H1 (cell line): ENCODE results near the gene KIF22. TPM values are rescaled to one million over a fixed set of nuclear protein-coding genes. Genes with fewer than 3 reads are reported as not detected.
A peak's percentile ranks its signal among the peaks of the same experiment; 100 is the strongest.

Experiments used
- CTCF ChIA-PET: fragments of 300-600 bp; sonication (Branson Sonifier 250); formaldehyde crosslinking; loops from one replicate; lab custom pipeline; 2021; ENCODE audit not compliant: partially characterized antibody; lab: Charles Lee
- POLR2A ChIA-PET: fragments of 300-600 bp; sonication (Branson Sonifier 250); formaldehyde crosslinking; loops from one replicate; lab custom pipeline; 2021; ENCODE audit warnings: inconsistent platforms; ENCODE audit not compliant: partially characterized antibody; lab: Charles Lee
- DNase-seq, 2 experiments: peaks; one replicate each; pipeline versions ENCODE4 v3.0.0 to v3.0.0-alpha.2; 2010 to 2022; ENCODE audit warnings: low spot score in 2 of 2, low read depth in 1 of 2, mixed read lengths in 1 of 2
- FAIRE-seq: peaks from 2 replicates; lab custom pipeline; 2011; peaks lifted over from hg19 to GRCh38; lab: Jason Lieb, UNC
- H2AFZ ChIP-seq: 2 replicates; pipeline ENCODE4 v1.8.1; 2012; ENCODE audit warnings: low read length, inconsistent platforms
- H2AK5ac ChIP-seq: 2 replicates; pipeline ENCODE4 v1.6.1; 2013; ENCODE audit warnings: low read depth, low read length
- H2BK120ac ChIP-seq: replicated peaks from 2 replicates; pipeline ENCODE3; 2013; ENCODE audit warnings: low read depth, low read length, inconsistent platforms
- H2BK12ac ChIP-seq: 2 replicates; pipeline ENCODE4 v1.6.1; 2013; ENCODE audit warnings: low read depth, low read length
- H2BK15ac ChIP-seq: 2 replicates; pipeline ENCODE4 v1.6.1; 2013; ENCODE audit warnings: low read length
- H2BK20ac ChIP-seq: 2 replicates; pipeline ENCODE4 v1.6.1; 2013; ENCODE audit warnings: low read length
- H2BK5ac ChIP-seq: 2 replicates; pipeline ENCODE4 v1.6.1; 2013; ENCODE audit warnings: low read depth, low read length
- H3K14ac ChIP-seq: 2 replicates; pipeline ENCODE4 v1.6.1; 2013; ENCODE audit warnings: inconsistent platforms; ENCODE audit not compliant: insufficient read length
- H3K18ac ChIP-seq: 2 replicates; pipeline ENCODE4 v1.6.1; 2013; ENCODE audit warnings: low read length; ENCODE audit errors: extremely low read depth
- H3K23ac ChIP-seq: 2 replicates; pipeline ENCODE4 v1.6.1; 2013; ENCODE audit warnings: inconsistent platforms; ENCODE audit not compliant: insufficient read length
- H3K23me2 ChIP-seq: 2 replicates; pipeline ENCODE4 v1.6.1; 2013; ENCODE audit warnings: low read depth, low read length
- H3K27ac ChIP-seq: 2 replicates; pipeline ENCODE4 v1.6.1; 2011; ENCODE audit warnings: low read depth, low read length, inconsistent platforms
- H3K27me3 ChIP-seq, 4 experiments: replicated peaks in 1 of 4; 1 replicate in 1 of 4; 2 replicates in 3 of 4; pipeline versions ENCODE4 v1.6.1 to v1.8.1; 2011 to 2013; ENCODE audit warnings: low read length in 3 of 4, mild to moderate bottlenecking in 3 of 4, inconsistent platforms in 2 of 4, mixed read lengths in 2 of 4, moderate library complexity in 1 of 4; ENCODE audit not compliant: control insufficient read depth in 3 of 4, insufficient read depth in 3 of 4; ENCODE audit errors: extremely low read depth in 1 of 4
- H3K36me3 ChIP-seq, 4 experiments: 2 replicates each; pipeline versions ENCODE4 v1.6.1 to v1.8.1; 2011 to 2013; ENCODE audit warnings: mild to moderate bottlenecking in 4 of 4, low read length in 3 of 4, moderate library complexity in 2 of 4, control low read depth in 1 of 4, inconsistent platforms in 1 of 4; ENCODE audit not compliant: insufficient read depth in 4 of 4, control insufficient read depth in 2 of 4
- H3K4ac ChIP-seq: replicated peaks from 2 replicates; pipeline ENCODE3; 2013; ENCODE audit warnings: low read length, low read depth, mixed read lengths, inconsistent platforms; ENCODE audit not compliant: insufficient read length
- H3K4me1 ChIP-seq, 4 experiments: replicated peaks in 1 of 4; 1 replicate in 1 of 4; 2 replicates in 3 of 4; pipeline versions ENCODE4 v1.6.1 to v1.8.1; 2011 to 2013; ENCODE audit warnings: low read length in 3 of 4, inconsistent platforms in 2 of 4, mixed read lengths in 1 of 4; ENCODE audit not compliant: insufficient read depth in 4 of 4, control insufficient read depth in 3 of 4
- H3K4me2 ChIP-seq, 2 experiments: 2 replicates each; pipeline versions ENCODE4 v1.6.1 to v1.8.1; 2011 to 2013; ENCODE audit warnings: low read depth in 2 of 2, low read length in 2 of 2, control low read depth in 1 of 2, inconsistent platforms in 1 of 2, mild to moderate bottlenecking in 1 of 2; ENCODE audit not compliant: insufficient read depth in 1 of 2
- H3K4me3 ChIP-seq, 4 experiments: fragments of 200-600, 300-600 bp in 1 of 4; sonication (generic), shearing (Covaris generic), sonication (Bioruptor Twin) in 1 of 4; 2 replicates each; pipeline versions ENCODE4 v1.5.1 to v1.8.1; 2011 to 2016; ENCODE audit warnings: low read length in 4 of 4, low read depth in 3 of 4, control low read depth in 2 of 4, inconsistent platforms in 2 of 4, mild to moderate bottlenecking in 2 of 4, mixed read lengths in 1 of 4, moderate library complexity in 1 of 4; ENCODE audit not compliant: insufficient read depth in 2 of 4; ENCODE audit errors: extremely low read depth in 1 of 4
- H3K56ac ChIP-seq: replicated peaks from 2 replicates; pipeline ENCODE3; 2013; ENCODE audit warnings: low read depth, mild to moderate bottlenecking, mixed read lengths, low read length, inconsistent platforms; ENCODE audit not compliant: insufficient read length
- H3K79me1 ChIP-seq: 2 replicates; pipeline ENCODE4 v1.6.1; 2013; ENCODE audit warnings: low read depth, low read length, control low read depth
- H3K79me2 ChIP-seq, 2 experiments: 2 replicates each; pipeline versions ENCODE4 v1.6.1 to v1.8.1; 2012 to 2013; ENCODE audit warnings: low read length in 2 of 2, mild to moderate bottlenecking in 2 of 2, inconsistent platforms in 1 of 2; ENCODE audit not compliant: insufficient read depth in 2 of 2, control insufficient read depth in 1 of 2
- H3K9ac ChIP-seq, 4 experiments: replicated peaks in 1 of 4; 1 replicate in 1 of 4; 2 replicates in 3 of 4; pipeline versions ENCODE4 v1.6.1 to v1.8.1; 2011 to 2013; ENCODE audit warnings: low read depth in 3 of 4, low read length in 3 of 4, control low read depth in 2 of 4, mild to moderate bottlenecking in 2 of 4, moderate library complexity in 2 of 4, inconsistent platforms in 1 of 4; ENCODE audit errors: extremely low read depth in 1 of 4
- H3K9me3 ChIP-seq, 2 experiments: 2 replicates each; pipeline versions ENCODE4 v1.6.1 to v1.8.1; 2012 to 2013; ENCODE audit warnings: mild to moderate bottlenecking in 2 of 2, moderate library complexity in 2 of 2, control low read depth in 1 of 2, inconsistent platforms in 1 of 2, low read depth in 1 of 2, low read length in 1 of 2, mixed read lengths in 1 of 2; ENCODE audit not compliant: insufficient read depth in 2 of 2
- H4K20me1 ChIP-seq, 2 experiments: replicated peaks in 1 of 2; 2 replicates each; pipeline versions ENCODE3 to v1.8.1; 2011 to 2013; ENCODE audit warnings: inconsistent platforms in 2 of 2, low read length in 2 of 2, mild to moderate bottlenecking in 1 of 2; ENCODE audit not compliant: insufficient read depth in 2 of 2, control insufficient read depth in 1 of 2
- H4K5ac ChIP-seq: 2 replicates; pipeline ENCODE4 v1.6.1; 2013; ENCODE audit warnings: low read length, low read depth, mixed read lengths, inconsistent platforms; ENCODE audit not compliant: insufficient read length
- H4K8ac ChIP-seq: 2 replicates; pipeline ENCODE4 v1.8.0; 2013; ENCODE audit warnings: mild to moderate bottlenecking, moderate library complexity, low read length, inconsistent platforms; ENCODE audit not compliant: insufficient read depth; ENCODE audit errors: extremely low read depth
- H4K91ac ChIP-seq: replicated peaks from 2 replicates; pipeline ENCODE3; 2013; ENCODE audit warnings: low read length, mixed read lengths, inconsistent platforms; ENCODE audit not compliant: insufficient read length
- KDM1A ChIP-seq: fragments of 200-600, 300-600 bp; sonication (generic); IDR thresholded peaks from 2 replicates; pipeline ENCODE4 v1.7.1; 2016; ENCODE audit warnings: mild to moderate bottlenecking, low read length, borderline replicate concordance
- WGBS, 2 experiments: shearing (Covaris generic) in 1 of 2; methylation state at CpG; one replicate each; pipeline versions ENCODE4 v1.1.6 to v1.1.7; 2013 to 2015; ENCODE audit warnings: low lambda C conversion rate in 2 of 2, mixed read lengths in 2 of 2, inconsistent platforms in 1 of 2, low coverage in 1 of 2, missing lambda C conversion rate in 1 of 2; ENCODE audit not compliant: insufficient replicate concordance in 2 of 2, insufficient coverage in 1 of 2, insufficient read length in 1 of 2; ENCODE audit errors: extremely low coverage in 1 of 2, missing lambda C conversion rate in 1 of 2; 5-methylcytosine and 5-hydroxymethylcytosine counted together
- polyA plus RNA-seq, 7 experiments: library from polyadenylated mRNA; depleted of rRNA in 3 of 7; stranded (reverse) in 5 of 7; unstranded in 2 of 7; fragments of >200 nt in 5 of 7; fragments of 200-250 nt in 2 of 7; gene quantifications; 1 replicate in 5 of 7; 2 replicates in 1 of 7; 4 replicates in 1 of 7; pipeline versions ENCODE4 v1.2.1 to v1.2.3, GENCODE V29; 2011 to 2013; ENCODE audit warnings: missing spikeins in 2 of 7, mixed read lengths in 2 of 7
- total RNA-seq: library from RNA; stranded (reverse); fragmentation: NEBNext Ultra II Directional; extraction: Animal tissue kit (Norgen Biotek cat#: 25700); gene quantifications from 2 replicates; pipeline ENCODE4 v1.2.1, GENCODE V29; 2021

The KIF22 gene
- total and polyA plus RNA-seq, 2 of the 8 experiments (the other 6 are each of a cell fraction or from before 2014, with no cell fraction given): 139 to 142 TPM

DNA sequence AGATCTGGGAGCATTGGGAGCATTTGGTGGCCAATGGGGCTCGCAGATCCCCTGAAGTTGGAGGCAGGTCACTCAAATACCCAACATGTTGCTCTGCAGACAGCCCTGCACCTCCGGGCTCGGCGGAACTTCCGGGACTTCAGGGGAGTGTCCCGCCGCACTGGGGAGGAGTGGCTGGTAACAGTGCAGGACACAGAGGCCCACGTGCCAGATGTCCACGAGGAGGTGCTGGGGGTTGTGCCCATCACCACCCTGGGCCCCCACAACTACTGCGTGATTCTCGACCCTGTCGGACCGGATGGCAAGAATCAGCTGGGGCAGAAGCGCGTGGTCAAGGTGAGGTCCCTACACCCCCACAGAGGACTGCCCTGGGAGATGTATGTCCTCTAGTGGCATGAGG, 46.1 kb downstream of the KIF22 start:
- ChIA-PET CTCF (interaction anchor here (0.9 to 3.6 kb wide), 2 partner anchors 11 to 25 kb away, joined by 4 to 27 read pairs; no protein-coding TSS in a partner anchor), POLR2A (interaction anchor here (0.9 to 1.5 kb wide), 3 partner anchors 9 to 14 kb away, joined by 3 to 6 read pairs (median 4); no protein-coding TSS in a partner anchor)
- no peak overlapping the region for H3K4me3 ChIP-seq
- no peaks in the 10 kb centered on the region for H3K36me3 ChIP-seq
- H2BK120ac ChIP-seq: no peak overlapping the region
- H3K14ac ChIP-seq: no peak overlapping the region
- no peak overlapping the region for H3K4ac ChIP-seq
- peaks cover 0 to 2% (median 0%) of the 10 kb centered on the region in 4 experiments; a peak in 1 of 7 replicates for H3K4me1 ChIP-seq
- H4K8ac ChIP-seq: 0 out of 2 replicates have a peak overlapping the region, but pooled peaks have one; percentile 85
- H4K91ac ChIP-seq: no peak overlapping the region
- no peak overlapping the region for H2BK15ac ChIP-seq
- no peak overlapping the region; a peak in 1 of 7 replicates for H3K9ac ChIP-seq
- H4K20me1 ChIP-seq: no peaks in the 10 kb centered on the region
- no peak overlapping the region for H2BK5ac ChIP-seq
- FAIRE-seq (no peak), DNase-seq (no peak)
- no peak overlapping the region for H2BK20ac ChIP-seq
- no peak overlapping the region for H3K56ac ChIP-seq
- no peaks in the 10 kb centered on the region for H3K27me3 ChIP-seq
- no peak overlapping the region for H3K18ac ChIP-seq
- H2AK5ac ChIP-seq: no peak overlapping the region
- no peaks in the 10 kb centered on the region for H3K79me2 ChIP-seq
- no peaks in the 10 kb centered on the region for H3K79me1 ChIP-seq
- no peaks in the 10 kb centered on the region for H3K9me3 ChIP-seq
- H3K4me2 ChIP-seq: no peak overlapping the region
- H2AFZ ChIP-seq: no peak overlapping the region
- H3K23me2 ChIP-seq: no peaks in the 10 kb centered on the region
- no peak overlapping the region for H3K27ac ChIP-seq
- H3K23ac ChIP-seq: no peak overlapping the region
- no peak for TF ChIP-seq KDM1A
- 86% methylated on average over 15 of the region's 15 CpGs; no CpG with 5 or more reads in 1 of the 2 experiments for WGBS, 2 experiments
- H4K5ac ChIP-seq: no peak overlapping the region
- no peak overlapping the region for H2BK12ac ChIP-seq
